Measurements from ENCODE around the gene KTN1. TPM values are rescaled to one million over a fixed set of nuclear protein-coding genes. Genes with fewer than 3 reads are reported as not detected.

Gene KTN1
- total RNA-seq, 1 experiment from 2014 or later, result 125 TPM

DNA sequence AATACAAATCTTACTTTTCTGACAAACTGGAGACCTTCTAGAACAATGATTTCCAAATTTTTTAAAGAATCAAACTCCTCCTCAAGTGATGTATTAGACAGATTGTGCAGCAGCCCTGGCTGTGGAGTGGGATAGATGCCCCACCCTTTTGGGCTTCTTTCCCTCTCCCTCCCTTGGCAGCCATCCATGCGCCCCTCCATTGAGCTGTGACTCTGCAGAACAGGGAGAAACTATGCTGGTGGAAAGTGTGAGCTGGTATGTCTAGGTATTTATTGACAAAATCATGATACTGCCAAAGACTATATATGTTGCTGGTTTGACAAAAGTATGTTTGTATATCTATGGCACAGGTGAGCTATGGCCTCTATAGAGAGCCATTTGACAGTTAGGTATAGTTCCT lies 138.5 kb downstream of the KTN1 start (continued):
- TF ChIP-seq, protein P1, sequence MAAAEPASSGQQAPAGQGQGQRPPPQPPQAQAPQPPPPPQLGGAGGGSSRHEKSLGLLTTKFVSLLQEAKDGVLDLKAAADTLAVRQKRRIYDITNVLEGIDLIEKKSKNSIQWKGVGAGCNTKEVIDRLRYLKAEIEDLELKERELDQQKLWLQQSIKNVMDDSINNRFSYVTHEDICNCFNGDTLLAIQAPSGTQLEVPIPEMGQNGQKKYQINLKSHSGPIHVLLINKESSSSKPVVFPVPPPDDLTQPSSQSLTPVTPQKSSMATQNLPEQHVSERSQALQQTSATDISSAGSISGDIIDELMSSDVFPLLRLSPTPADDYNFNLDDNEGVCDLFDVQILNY (CRISPR knock-in tag; IDR thresholded peaks at IDR 0.05), result no peak
- TF ChIP-seq ZNF219 (CRISPR knock-in tag; IDR thresholded peaks at IDR 0.05; ENCODE audit: borderline replicate concordance) (no peak), ZNF232 (CRISPR knock-in tag; IDR thresholded peaks at IDR 0.05) (no peak)
- TF ChIP-seq, protein P2, sequence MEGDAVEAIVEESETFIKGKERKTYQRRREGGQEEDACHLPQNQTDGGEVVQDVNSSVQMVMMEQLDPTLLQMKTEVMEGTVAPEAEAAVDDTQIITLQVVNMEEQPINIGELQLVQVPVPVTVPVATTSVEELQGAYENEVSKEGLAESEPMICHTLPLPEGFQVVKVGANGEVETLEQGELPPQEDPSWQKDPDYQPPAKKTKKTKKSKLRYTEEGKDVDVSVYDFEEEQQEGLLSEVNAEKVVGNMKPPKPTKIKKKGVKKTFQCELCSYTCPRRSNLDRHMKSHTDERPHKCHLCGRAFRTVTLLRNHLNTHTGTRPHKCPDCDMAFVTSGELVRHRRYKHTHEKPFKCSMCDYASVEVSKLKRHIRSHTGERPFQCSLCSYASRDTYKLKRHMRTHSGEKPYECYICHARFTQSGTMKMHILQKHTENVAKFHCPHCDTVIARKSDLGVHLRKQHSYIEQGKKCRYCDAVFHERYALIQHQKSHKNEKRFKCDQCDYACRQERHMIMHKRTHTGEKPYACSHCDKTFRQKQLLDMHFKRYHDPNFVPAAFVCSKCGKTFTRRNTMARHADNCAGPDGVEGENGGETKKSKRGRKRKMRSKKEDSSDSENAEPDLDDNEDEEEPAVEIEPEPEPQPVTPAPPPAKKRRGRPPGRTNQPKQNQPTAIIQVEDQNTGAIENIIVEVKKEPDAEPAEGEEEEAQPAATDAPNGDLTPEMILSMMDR (IDR thresholded peaks at IDR 0.05), result no peak

GRCh38 chr14:55720796-55721195 lies 140.8 kb downstream of the KTN1 start:
- Mint-ChIP-seq H3K27me3 (ENCODE audit: low read depth) (no peaks in the 10 kb centered on the region), H3K27ac (no peak overlapping the region), H3K9me3 (no peaks in the 10 kb centered on the region), H3K4me3 (no peak overlapping the region), H3K4me1 (no peaks in the 10 kb centered on the region), H3K36me3 (no peaks in the 10 kb centered on the region)
- TF ChIP-seq KAT7 (CRISPR knock-in tag; IDR thresholded peaks at IDR 0.05; ENCODE audit: borderline replicate concordance), result no peak
- TF ChIP-seq JAZF1 (CRISPR knock-in tag; IDR thresholded peaks at IDR 0.05), result no peak
- no peak for TF ChIP-seq USF2 (CRISPR knock-in tag; IDR thresholded peaks at IDR 0.05)
- no peak for TF ChIP-seq JUN (CRISPR knock-in tag; IDR thresholded peaks at IDR 0.05)
- TF ChIP-seq RORB (CRISPR knock-in tag; IDR thresholded peaks at IDR 0.05), result no peak
- TF ChIP-seq ZNF232 (CRISPR knock-in tag; IDR thresholded peaks at IDR 0.05), result no peak
- TF ChIP-seq GRHL2 (CRISPR knock-in tag; IDR thresholded peaks at IDR 0.05; ENCODE audit: insufficient replicate concordance, severe bottlenecking), result no peak
- TF ChIP-seq ETV6 (CRISPR knock-in tag; IDR thresholded peaks at IDR 0.05), result no peak
- ATAC-seq (no peak), DNase-seq (ENCODE audit: low spot score) (no peak)
- ChIA-PET CTCF (interaction anchor here (3.3 kb wide), 1 partner anchor 11 kb away, joined by 14 read pairs; no protein-coding TSS in a partner anchor), POLR2A (interaction anchor here (0.5 kb wide), 1 partner anchor 30 kb away, joined by 3 read pairs; no protein-coding TSS in a partner anchor)

DNA sequence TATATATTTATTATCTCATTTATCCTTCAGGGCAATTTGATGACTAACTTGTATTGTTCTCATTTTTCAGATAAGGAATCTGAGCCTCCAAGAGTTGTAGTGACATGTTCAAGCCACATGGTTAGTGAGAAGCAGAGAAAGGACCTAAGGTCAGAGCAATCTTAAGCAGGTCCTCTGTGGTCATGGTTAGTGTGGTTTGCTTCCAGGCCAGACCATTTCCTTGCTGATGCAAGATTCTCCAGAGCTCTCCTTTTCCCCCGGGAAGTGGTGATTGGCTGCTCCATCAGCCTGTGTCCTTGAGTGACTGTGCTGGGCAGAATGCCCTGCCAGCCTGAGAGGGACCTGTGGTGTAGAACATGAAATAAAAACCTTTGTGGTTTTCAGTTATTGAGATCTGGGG lies 141.3 kb downstream of the KTN1 start:
- ATAC-seq (peak; percentile 43; the same call in 1 of the 2 replicates), DNase-seq (ENCODE audit: low spot score) (no peak)
- no peaks in the 10 kb centered on the region for H3K4me1 Mint-ChIP-seq
- H3K36me3 Mint-ChIP-seq, result no peaks in the 10 kb centered on the region
- no peaks in the 10 kb centered on the region for H3K27me3 Mint-ChIP-seq (ENCODE audit: low read depth)
- TF ChIP-seq NFATC4 (CRISPR knock-in tag; IDR thresholded peaks at IDR 0.05) (no peak), NFYB (CRISPR knock-in tag; conservative IDR thresholded peaks at IDR 0.05; ENCODE audit: low read depth) (peak; percentile 40; the same call in 1 of the 2 replicates), KAT7 (CRISPR knock-in tag; IDR thresholded peaks at IDR 0.05; ENCODE audit: borderline replicate concordance) (no peak), NR3C1 (CRISPR knock-in tag; conservative IDR thresholded peaks at IDR 0.05; ENCODE audit: low read depth) (no peak)
- no peaks in the 10 kb centered on the region for H3K9me3 Mint-ChIP-seq
- ChIA-PET CTCF (interaction anchor here (3.3 kb wide), 1 partner anchor 11 kb away, joined by 14 read pairs; no protein-coding TSS in a partner anchor), POLR2A (interaction anchor here (0.5 kb wide), 1 partner anchor 30 kb away, joined by 3 read pairs; no protein-coding TSS in a partner anchor)
- no peak overlapping the region for H3K4me3 Mint-ChIP-seq
- H3K27ac Mint-ChIP-seq, result no peak overlapping the region

DNA sequence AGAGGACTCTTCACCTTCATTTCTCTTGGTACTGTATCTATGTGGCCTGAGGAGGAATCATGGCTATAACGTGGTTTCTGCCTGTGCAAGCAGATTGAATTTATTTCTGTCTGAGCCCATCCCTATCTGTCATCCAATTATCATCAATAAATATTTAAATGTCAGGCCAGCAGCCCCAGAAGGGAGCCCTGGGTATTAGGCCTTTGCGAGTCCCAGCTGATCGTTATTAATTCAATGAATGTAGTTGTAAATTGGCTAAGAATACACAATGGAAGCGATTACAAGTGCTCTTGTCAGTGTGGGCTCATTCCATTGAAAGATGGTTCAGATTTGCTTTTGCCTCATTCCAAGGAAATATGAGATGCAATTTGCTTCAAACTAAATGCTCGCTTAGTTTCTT lies 142.0 kb downstream of the KTN1 start:
- no peak overlapping the region for H3K27ac Mint-ChIP-seq
- ATAC-seq (no peak), DNase-seq (ENCODE audit: low spot score) (no peak)
- POLR2A ChIA-PET, result no interaction called here
- H3K4me3 Mint-ChIP-seq, result no peak overlapping the region
- H3K4me1 Mint-ChIP-seq, result no peaks in the 10 kb centered on the region
- no peaks in the 10 kb centered on the region for H3K27me3 Mint-ChIP-seq (ENCODE audit: low read depth)
- TF ChIP-seq PRRX2 (CRISPR knock-in tag; IDR thresholded peaks at IDR 0.05) (no peak), TEAD1 (CRISPR knock-in tag; IDR thresholded peaks at IDR 0.05) (no peak), JUN (CRISPR knock-in tag; IDR thresholded peaks at IDR 0.05) (no peak), OVOL2 (CRISPR knock-in tag; IDR thresholded peaks at IDR 0.05; ENCODE audit: borderline replicate concordance) (no peak), ESRRA (CRISPR knock-in tag; IDR thresholded peaks at IDR 0.05; ENCODE audit: borderline replicate concordance) (no peak), FOXJ3 (CRISPR knock-in tag; IDR thresholded peaks at IDR 0.05; ENCODE audit: borderline replicate concordance) (no peak)
- no peaks in the 10 kb centered on the region for H3K9me3 Mint-ChIP-seq
- CTCF ChIA-PET, result interaction anchor here (3.3 kb wide), 1 partner anchor 10 kb away, joined by 14 read pairs; no protein-coding TSS in a partner anchor
- H3K36me3 Mint-ChIP-seq, result no peaks in the 10 kb centered on the region
